HFFc6 (cell line): Measurements from ENCODE around the gene OXTR. TPM values are rescaled to one million over a fixed set of nuclear protein-coding genes. Genes with fewer than 3 reads are reported as not detected.

ENCODE experiments used
- DNase-seq: peaks from one replicate; pipeline ENCODE4 v3.0.0-alpha.2; 2018
- H3K27ac Mint-ChIP-seq: 2 replicates; pipeline ENCODE4 v1.8.0; 2020; ENCODE audit warnings: mild to moderate bottlenecking, mixed read lengths
- H3K27me3 Mint-ChIP-seq: 2 replicates; pipeline ENCODE4 v1.8.0; 2021; ENCODE audit warnings: mild to moderate bottlenecking, moderate library complexity, mixed read lengths; ENCODE audit not compliant: insufficient read depth
- H3K36me3 Mint-ChIP-seq: 2 replicates; pipeline ENCODE4 v1.8.0; 2021; ENCODE audit warnings: low read depth, mixed read lengths
- H3K4me1 Mint-ChIP-seq: 2 replicates; pipeline ENCODE4 v1.8.0; 2020; ENCODE audit warnings: low read depth, mixed read lengths
- H3K4me3 Mint-ChIP-seq: 2 replicates; pipeline ENCODE4 v1.8.0; 2020; ENCODE audit warnings: mild to moderate bottlenecking, moderate library complexity, mixed read lengths
- H3K9me3 Mint-ChIP-seq: 2 replicates; pipeline ENCODE4 v1.8.0; 2020; ENCODE audit warnings: mild to moderate bottlenecking, mixed read lengths
- total RNA-seq, 6 experiments: library from RNA; stranded (reverse); fragmentation: NEBNext Ultra II Directional; extraction: Animal tissue kit (Norgen Biotek cat#: 25700); gene quantifications; 2 replicates in 1 of 6; 3 replicates in 5 of 6; pipeline ENCODE4 v1.2.3, GENCODE V29; 2021
- TF ChIP-seq, protein P1 (sequence below): fragments of 200-600 bp; sonication (generic); IDR thresholded peaks from 2 replicates; pipeline ENCODE4 v1.5.0; 2021; ENCODE audit warnings: antibody characterized with exemption, mild to moderate bottlenecking

OXTR gene
- total RNA-seq, 6 experiments from 2014 or later, result 596 to 899 (median 635) TPM

DNA sequence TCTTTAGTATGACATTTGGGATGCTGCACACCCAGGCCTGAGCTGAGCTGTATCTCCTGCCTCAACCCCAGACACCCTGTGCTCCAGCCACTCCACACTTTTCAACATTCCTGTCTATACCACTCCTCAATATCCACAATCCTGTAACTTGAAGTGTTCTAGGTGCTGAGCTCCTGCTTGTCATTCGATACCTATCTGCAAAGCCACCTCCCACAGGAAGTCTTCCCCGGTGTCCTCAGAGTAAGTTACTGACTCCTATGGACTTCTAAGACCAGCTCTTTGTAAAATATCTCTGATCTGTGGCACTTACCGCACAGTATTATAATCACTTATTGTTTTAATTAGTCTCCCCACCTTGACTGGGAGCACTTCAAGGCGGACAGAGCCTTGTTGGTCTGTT, 37.0 kb downstream of the OXTR start:
- H3K27ac Mint-ChIP-seq, result no peak overlapping the region
- H3K4me1 Mint-ChIP-seq, result peaks cover 24% of the 10 kb centered on the region
- TF ChIP-seq, protein P1, sequence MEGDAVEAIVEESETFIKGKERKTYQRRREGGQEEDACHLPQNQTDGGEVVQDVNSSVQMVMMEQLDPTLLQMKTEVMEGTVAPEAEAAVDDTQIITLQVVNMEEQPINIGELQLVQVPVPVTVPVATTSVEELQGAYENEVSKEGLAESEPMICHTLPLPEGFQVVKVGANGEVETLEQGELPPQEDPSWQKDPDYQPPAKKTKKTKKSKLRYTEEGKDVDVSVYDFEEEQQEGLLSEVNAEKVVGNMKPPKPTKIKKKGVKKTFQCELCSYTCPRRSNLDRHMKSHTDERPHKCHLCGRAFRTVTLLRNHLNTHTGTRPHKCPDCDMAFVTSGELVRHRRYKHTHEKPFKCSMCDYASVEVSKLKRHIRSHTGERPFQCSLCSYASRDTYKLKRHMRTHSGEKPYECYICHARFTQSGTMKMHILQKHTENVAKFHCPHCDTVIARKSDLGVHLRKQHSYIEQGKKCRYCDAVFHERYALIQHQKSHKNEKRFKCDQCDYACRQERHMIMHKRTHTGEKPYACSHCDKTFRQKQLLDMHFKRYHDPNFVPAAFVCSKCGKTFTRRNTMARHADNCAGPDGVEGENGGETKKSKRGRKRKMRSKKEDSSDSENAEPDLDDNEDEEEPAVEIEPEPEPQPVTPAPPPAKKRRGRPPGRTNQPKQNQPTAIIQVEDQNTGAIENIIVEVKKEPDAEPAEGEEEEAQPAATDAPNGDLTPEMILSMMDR, result no peak
- H3K27me3 Mint-ChIP-seq, result peaks cover 2% of the 10 kb centered on the region
- DNase-seq, result no peak
- no peaks in the 10 kb centered on the region for H3K36me3 Mint-ChIP-seq
- H3K9me3 Mint-ChIP-seq, result no peaks in the 10 kb centered on the region
- no peak overlapping the region for H3K4me3 Mint-ChIP-seq

DNA sequence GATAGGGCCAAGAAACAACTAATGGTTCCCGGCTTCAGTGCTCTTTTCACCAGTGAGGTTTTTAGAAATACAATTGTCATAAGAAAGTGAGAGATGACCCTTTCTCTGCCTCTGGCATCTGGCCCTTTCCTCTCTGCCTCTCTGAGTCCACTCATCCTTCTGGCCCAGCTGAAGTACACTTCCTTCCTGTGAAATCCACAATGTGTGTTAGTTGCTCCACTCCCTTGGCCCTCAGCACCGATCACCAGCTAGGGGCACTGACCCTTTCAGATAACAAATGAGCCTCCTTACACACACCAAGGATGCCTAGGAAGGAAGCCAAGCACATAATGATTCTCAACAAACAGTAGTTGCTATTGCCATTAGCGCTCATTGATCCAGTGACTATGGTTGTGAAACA, 38.8 kb downstream of the OXTR start:
- Mint-ChIP-seq H3K27me3 (peaks cover 3% of the 10 kb centered on the region), H3K27ac (peak overlapping the region; percentile 13; the same call in 1 of the 2 replicates), H3K4me1 (peaks cover 24% of the 10 kb centered on the region), H3K36me3 (no peaks in the 10 kb centered on the region), H3K9me3 (no peaks in the 10 kb centered on the region), H3K4me3 (no peak overlapping the region)
- TF ChIP-seq, protein P1, result no peak
- DNase-seq, result no peak

DNA sequence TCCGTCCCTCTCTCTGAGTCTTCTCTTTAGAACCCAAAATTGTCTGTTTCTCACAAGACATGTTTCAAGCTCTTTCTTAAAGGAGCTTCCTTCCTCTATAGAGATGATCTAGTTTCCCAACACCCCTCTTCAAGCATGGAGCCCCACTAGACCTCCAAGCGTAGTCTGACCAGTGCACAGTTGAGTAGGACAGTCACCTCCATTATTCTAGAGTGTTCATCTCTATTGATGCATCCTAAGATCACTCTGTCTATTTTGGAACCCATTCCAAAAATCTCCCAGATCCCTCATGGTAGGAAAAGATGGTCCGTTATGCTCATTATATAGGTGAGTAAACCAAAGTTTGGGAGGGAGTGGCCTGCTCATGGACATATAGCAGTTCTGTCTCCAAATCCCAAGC, 39.9 kb downstream of the OXTR start:
- no peak for DNase-seq
- peaks cover 24% of the 10 kb centered on the region for H3K4me1 Mint-ChIP-seq

DNA sequence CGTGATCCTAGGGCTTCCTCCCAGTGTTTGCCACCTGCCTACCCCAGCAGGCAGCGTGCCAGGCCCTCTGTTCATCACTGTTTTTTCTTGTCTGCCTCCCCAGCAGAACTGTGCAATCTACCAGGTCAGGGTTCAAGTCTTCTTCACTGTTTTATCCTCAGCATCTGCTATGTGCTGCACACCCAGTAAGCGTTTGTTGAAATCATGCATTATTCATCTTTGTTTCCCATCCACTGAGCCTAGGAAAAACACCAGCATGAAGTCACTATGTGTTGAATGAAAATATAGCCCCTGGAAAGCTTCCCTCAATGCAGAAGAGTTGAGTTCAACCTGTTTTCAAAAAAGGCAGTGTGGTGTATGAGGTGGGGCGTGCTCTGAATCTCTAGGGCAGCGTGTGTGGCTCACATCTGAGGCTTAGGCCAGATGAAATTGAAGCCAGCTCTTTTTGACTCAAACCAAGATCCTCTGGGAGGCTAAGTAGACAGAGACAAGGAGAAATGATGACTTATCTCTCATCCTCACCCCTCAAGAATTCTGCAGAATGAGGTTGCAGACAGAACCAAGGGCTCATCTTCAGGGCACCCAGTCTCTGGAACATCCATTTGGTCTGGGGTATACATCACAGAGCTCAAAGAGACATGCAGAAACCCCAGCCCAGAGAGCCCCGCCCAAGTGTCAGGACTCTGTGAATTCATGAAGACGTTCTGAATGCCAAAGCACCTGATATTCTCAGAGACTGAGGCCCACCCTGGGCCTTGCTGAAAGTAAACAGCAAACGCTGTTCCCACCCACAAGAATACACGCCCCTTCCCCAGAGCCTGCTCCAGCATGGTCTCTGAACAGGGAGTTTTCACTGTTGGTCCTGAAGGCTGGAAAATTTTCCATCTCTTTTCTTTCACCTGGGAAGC, 41.6 kb downstream of the OXTR start:
- peaks cover 1% of the 10 kb centered on the region for H3K27me3 Mint-ChIP-seq

More for the DNA sequence above, 39.9 kb downstream of the OXTR start:
- TF ChIP-seq, protein P1, result no peak
- H3K27ac Mint-ChIP-seq, result no peak overlapping the region
- H3K27me3 Mint-ChIP-seq, result peaks cover 3% of the 10 kb centered on the region
- H3K36me3 Mint-ChIP-seq, result no peaks in the 10 kb centered on the region
- no peak overlapping the region for H3K4me3 Mint-ChIP-seq
- no peaks in the 10 kb centered on the region for H3K9me3 Mint-ChIP-seq

DNA sequence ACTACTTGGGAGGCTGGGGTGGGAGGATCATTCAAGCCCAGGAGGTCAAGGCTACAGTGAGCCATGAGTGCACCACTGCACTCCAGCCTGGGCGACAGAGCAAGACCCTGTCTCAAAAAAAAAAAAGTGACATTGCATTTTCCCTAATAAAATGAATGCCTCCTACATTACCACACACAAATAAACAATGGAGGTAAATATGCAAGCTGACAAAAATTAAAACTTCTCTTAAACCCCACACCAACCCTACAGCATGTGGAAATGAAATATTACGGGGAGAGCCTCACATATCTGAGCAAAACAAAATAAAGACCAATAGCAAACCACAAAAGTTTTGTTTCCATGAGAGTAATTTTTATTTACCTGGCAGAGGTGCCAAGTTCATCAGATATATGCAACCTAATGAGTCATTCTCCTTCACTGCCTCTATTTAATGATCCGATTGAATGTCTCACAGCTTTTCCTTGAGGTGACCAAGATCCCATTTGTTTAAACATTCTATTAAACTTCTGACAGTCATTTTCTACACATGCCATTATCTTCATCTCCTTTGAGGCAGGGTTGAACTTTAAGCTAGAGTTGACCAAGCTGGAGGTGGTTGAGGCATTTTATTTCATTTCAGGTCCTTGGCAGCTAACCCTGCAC, 45.2 kb downstream of the OXTR start:
- peaks cover 1% of the 10 kb centered on the region for H3K27me3 Mint-ChIP-seq
- TF ChIP-seq, protein P1, result no peak
- H3K4me1 Mint-ChIP-seq, result peaks cover 6% of the 10 kb centered on the region
- H3K9me3 Mint-ChIP-seq, result no peaks in the 10 kb centered on the region
- no peak for DNase-seq
- no peak overlapping the region for H3K27ac Mint-ChIP-seq
- no peaks in the 10 kb centered on the region for H3K36me3 Mint-ChIP-seq
- H3K4me3 Mint-ChIP-seq, result no peak overlapping the region

More for the DNA sequence above, 41.6 kb downstream of the OXTR start:
- Mint-ChIP-seq H3K9me3 (no peaks in the 10 kb centered on the region), H3K36me3 (no peaks in the 10 kb centered on the region), H3K27ac (no peak overlapping the region), H3K4me3 (no peak overlapping the region), H3K4me1 (peaks cover 29% of the 10 kb centered on the region)
- no peak for DNase-seq
- TF ChIP-seq, protein P1, result no peak
